ENCODE data around the gene DIPK1C.

DIPK1C gene

DNA sequence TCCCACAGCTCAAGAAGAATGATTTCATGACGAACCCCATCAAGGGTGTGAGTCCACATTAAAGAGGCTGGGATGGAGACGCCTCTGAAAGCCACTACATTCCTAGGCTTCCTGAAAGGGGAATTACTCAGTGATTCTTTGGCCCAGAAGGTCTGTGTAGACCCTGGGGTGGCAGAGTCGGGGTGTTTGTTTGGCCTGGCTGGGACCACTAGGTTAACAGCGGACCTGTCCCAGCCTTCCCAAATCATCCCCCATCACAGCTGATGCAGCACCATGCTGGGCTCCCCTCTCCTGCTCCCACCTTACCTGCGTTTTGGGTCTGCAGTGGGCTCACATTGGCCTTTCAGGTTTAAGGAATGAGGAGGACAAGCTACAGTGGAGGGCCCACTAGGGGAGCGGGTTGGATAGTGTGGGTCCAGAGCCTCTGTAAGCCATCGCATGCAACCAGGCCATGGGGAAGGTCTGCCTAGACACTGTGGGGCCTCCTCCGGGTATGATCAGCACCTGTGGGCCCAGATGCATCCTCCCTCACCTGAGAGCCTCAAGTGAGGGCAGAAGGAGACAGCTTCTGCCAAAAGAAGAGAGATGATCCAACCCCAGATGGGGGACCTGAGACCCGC, 16.2 kb downstream of the DIPK1C start:
- no peaks in the 10 kb centered on the region for H3K9me3 ChIP-seq (ENCODE audit: control insufficient read depth in 2 of 2, low read length in 2 of 2)
- H3K27me3 ChIP-seq (ENCODE audit: control insufficient read depth in 2 of 2, insufficient read depth in 2 of 2, low read length in 2 of 2), result no peaks in the 10 kb centered on the region
- no peak overlapping the region for H3K27ac ChIP-seq (ENCODE audit: low read depth in 2 of 2, low read length in 2 of 2)
- no peaks in the 10 kb centered on the region for H3K4me1 ChIP-seq (ENCODE audit: control insufficient read depth in 2 of 2, insufficient read depth in 2 of 2, low read length in 2 of 2)
- no peak overlapping the region for H3K9ac ChIP-seq (ENCODE audit: low read depth in 1 of 2, low read length in 2 of 2)
- no peaks in the 10 kb centered on the region for H3K36me3 ChIP-seq (ENCODE audit: control insufficient read depth in 2 of 2, insufficient read depth in 2 of 2, low read length in 2 of 2)
- no peak overlapping the region for H3K4me3 ChIP-seq (ENCODE audit: low read length in 2 of 2)

DNA sequence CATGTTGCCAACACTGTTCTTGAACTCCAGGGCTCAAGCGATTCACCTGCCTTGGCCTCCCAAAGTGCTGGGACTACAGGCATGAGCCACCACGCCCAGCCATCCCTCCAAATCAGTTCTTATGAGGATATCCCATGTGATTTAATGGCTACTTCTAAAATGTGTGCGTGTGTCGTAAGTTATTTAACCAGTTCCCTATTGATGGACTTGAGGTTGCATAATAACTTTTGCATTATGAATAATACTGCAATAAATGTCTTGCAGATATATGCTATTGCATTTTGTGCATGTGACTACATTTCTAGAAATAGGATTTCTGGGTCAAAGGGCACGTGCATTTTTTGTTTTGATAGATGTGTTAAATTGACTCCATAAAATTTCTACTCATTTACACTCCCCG, 19.0 kb downstream of the DIPK1C start:
- Histone ChIP-seq H3K27ac (ENCODE audit: low read depth in 2 of 2, low read length in 2 of 2) (no peak overlapping the region), H3K36me3 (ENCODE audit: control insufficient read depth in 2 of 2, insufficient read depth in 2 of 2, low read length in 2 of 2) (no peaks in the 10 kb centered on the region), H3K9ac (ENCODE audit: low read depth in 1 of 2, low read length in 2 of 2) (no peak overlapping the region), H3K9me3 (ENCODE audit: control insufficient read depth in 2 of 2, low read length in 2 of 2) (no peaks in the 10 kb centered on the region), H3K4me1 (ENCODE audit: control insufficient read depth in 2 of 2, insufficient read depth in 2 of 2, low read length in 2 of 2) (no peaks in the 10 kb centered on the region), H3K4me3 (ENCODE audit: low read length in 2 of 2) (no peak overlapping the region), H3K27me3 (ENCODE audit: control insufficient read depth in 2 of 2, insufficient read depth in 2 of 2, low read length in 2 of 2) (no peaks in the 10 kb centered on the region)

DNA sequence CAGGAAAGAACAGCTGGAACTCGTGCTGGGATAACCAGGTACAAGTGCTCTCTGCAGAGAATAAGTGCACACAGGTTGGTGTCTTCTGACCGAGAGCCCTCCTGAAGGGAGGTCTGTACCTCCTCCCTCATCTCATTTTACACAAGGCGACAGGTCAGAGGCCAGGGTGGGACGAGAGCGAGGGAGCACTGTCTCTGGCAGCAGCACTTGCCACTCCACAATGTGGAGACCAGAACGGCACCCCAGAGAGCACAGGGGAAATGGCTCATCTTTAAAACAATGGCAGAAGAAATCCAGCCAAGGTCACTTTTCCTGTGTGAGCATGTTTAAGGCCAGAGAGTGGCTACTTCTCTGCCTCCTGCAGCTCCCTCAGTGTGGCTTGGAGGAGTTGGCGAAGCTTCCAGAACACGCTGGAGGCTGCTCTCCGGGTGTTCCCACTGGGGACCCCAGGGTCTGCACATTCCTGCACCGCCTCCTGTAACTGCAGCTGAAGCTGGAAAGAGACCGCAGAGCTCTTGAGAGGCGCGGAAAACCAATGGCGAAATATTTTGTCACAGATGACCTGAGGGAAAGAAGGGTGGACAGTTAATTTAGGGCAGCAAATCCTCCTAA, 20.8 kb downstream of the DIPK1C start:
- Histone ChIP-seq H3K9me3 (ENCODE audit: control insufficient read depth in 2 of 2, low read length in 2 of 2) (no peaks in the 10 kb centered on the region), H3K27ac (ENCODE audit: low read depth in 2 of 2, low read length in 2 of 2) (no peak overlapping the region), H3K9ac (ENCODE audit: low read depth in 1 of 2, low read length in 2 of 2) (no peak overlapping the region), H3K4me1 (ENCODE audit: control insufficient read depth in 2 of 2, insufficient read depth in 2 of 2, low read length in 2 of 2) (no peaks in the 10 kb centered on the region), H3K4me3 (ENCODE audit: low read length in 2 of 2) (no peak overlapping the region), H3K36me3 (ENCODE audit: control insufficient read depth in 2 of 2, insufficient read depth in 2 of 2, low read length in 2 of 2) (no peaks in the 10 kb centered on the region), H3K27me3 (ENCODE audit: control insufficient read depth in 2 of 2, insufficient read depth in 2 of 2, low read length in 2 of 2) (no peaks in the 10 kb centered on the region)

DNA sequence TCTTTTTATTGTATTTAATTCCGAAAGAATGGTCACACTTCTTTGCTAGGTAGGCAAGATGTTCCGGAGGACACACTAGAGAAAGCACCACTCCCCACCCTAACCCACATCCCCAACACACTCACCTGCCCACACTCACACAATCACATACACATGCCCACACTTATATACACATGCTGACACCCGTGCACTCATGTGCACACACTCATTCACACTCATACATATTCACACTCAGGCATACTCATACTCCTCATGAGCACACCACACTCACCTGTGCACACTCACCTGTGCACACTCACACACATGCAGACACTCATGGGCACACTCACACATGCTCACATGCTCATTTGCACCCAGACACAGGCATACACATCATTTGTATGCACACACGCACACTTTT, 21.4 kb downstream of the DIPK1C start:
- H3K4me3 ChIP-seq (ENCODE audit: low read length in 2 of 2), result no peak overlapping the region
- no peak overlapping the region for H3K27ac ChIP-seq (ENCODE audit: low read depth in 2 of 2, low read length in 2 of 2)
- H3K9me3 ChIP-seq (ENCODE audit: control insufficient read depth in 2 of 2, low read length in 2 of 2), result no peaks in the 10 kb centered on the region

DNA sequence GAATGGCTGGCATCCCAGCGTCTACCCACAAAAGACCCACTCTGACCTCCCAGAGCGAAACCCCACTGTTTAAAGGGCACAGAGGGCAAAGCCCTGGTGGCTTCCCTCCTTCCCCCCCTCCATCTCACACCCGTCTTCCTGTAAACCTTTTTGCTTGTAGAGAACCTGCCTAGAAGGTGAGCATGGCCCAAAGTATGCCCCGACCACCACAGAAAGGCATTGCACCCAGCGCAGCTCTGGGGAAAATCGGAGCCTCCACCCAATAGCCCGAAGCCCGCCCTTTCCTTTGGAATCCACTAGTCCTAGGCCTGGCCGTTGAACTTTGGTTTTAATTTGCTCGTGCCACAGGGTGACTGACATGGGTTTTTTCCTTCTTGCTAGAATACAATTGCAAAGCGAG, 22.6 kb downstream of the DIPK1C start:
- Histone ChIP-seq H3K27me3 (ENCODE audit: control insufficient read depth in 2 of 2, insufficient read depth in 2 of 2, low read length in 2 of 2) (peaks cover 0 to 3% of the 10 kb centered on the region in 2 donors), H3K36me3 (ENCODE audit: control insufficient read depth in 2 of 2, insufficient read depth in 2 of 2, low read length in 2 of 2) (no peaks in the 10 kb centered on the region), H3K9me3 (ENCODE audit: control insufficient read depth in 2 of 2, low read length in 2 of 2) (no peaks in the 10 kb centered on the region), H3K27ac (ENCODE audit: low read depth in 2 of 2, low read length in 2 of 2) (no peak overlapping the region), H3K4me1 (ENCODE audit: control insufficient read depth in 2 of 2, insufficient read depth in 2 of 2, low read length in 2 of 2) (no peaks in the 10 kb centered on the region), H3K4me3 (ENCODE audit: low read length in 2 of 2) (no peak overlapping the region), H3K9ac (ENCODE audit: low read depth in 1 of 2, low read length in 2 of 2) (no peak overlapping the region)

More for the DNA sequence above, 21.4 kb downstream of the DIPK1C start:
- H3K27me3 ChIP-seq (ENCODE audit: control insufficient read depth in 2 of 2, insufficient read depth in 2 of 2, low read length in 2 of 2), result no peaks in the 10 kb centered on the region
- H3K36me3 ChIP-seq (ENCODE audit: control insufficient read depth in 2 of 2, insufficient read depth in 2 of 2, low read length in 2 of 2), result no peaks in the 10 kb centered on the region
- H3K9ac ChIP-seq (ENCODE audit: low read depth in 1 of 2, low read length in 2 of 2), result no peak overlapping the region
- H3K4me1 ChIP-seq (ENCODE audit: control insufficient read depth in 2 of 2, insufficient read depth in 2 of 2, low read length in 2 of 2), result no peaks in the 10 kb centered on the region

DNA sequence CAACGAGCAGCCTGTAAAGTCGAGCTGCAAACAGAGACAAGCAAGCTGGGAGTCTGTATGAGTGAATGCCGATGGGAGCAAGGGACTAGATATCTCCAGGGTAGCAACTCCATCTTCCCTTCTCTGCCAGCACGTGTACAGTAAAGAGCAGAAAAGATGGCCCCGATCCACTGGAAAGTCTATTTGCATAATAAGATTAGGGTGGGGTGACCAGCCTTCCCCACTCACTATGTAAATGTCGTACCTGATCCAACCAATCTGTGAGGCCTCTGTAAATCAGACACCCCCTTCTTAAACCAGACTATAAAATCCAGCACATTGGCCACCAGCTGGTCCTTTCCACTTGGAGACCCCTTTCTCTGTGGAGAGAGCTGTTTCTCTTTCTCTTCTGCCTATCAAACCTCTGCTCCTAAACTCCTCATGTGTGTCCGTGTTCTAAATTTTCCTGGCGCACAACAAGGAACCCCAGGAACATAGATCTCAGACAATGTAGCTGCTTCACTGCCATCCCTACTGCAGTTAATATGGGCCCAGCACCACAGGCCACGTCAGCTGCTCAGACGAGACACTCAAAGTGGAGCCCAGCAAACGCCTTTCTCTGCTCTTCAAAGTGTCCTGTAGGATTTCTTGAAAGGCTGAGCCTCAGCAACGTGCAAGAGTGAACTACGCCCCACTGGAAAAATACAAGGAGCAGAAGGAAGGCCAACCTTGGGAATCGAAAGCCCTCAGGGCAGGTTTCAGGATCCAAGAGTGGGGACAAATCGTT, 26.1 kb downstream of the DIPK1C start:
- no peak overlapping the region for H3K4me3 ChIP-seq (ENCODE audit: low read length in 2 of 2)
- H3K9me3 ChIP-seq (ENCODE audit: control insufficient read depth in 2 of 2, low read length in 2 of 2), result no peaks in the 10 kb centered on the region
- peaks cover 0 to 3% of the 10 kb centered on the region in 2 donors for H3K27me3 ChIP-seq (ENCODE audit: control insufficient read depth in 2 of 2, insufficient read depth in 2 of 2, low read length in 2 of 2)
- no peaks in the 10 kb centered on the region for H3K4me1 ChIP-seq (ENCODE audit: control insufficient read depth in 2 of 2, insufficient read depth in 2 of 2, low read length in 2 of 2)
- no peak overlapping the region for H3K27ac ChIP-seq (ENCODE audit: low read depth in 2 of 2, low read length in 2 of 2)
- H3K9ac ChIP-seq (ENCODE audit: low read depth in 1 of 2, low read length in 2 of 2), result no peak overlapping the region
- no peaks in the 10 kb centered on the region for H3K36me3 ChIP-seq (ENCODE audit: control insufficient read depth in 2 of 2, insufficient read depth in 2 of 2, low read length in 2 of 2)

DNA sequence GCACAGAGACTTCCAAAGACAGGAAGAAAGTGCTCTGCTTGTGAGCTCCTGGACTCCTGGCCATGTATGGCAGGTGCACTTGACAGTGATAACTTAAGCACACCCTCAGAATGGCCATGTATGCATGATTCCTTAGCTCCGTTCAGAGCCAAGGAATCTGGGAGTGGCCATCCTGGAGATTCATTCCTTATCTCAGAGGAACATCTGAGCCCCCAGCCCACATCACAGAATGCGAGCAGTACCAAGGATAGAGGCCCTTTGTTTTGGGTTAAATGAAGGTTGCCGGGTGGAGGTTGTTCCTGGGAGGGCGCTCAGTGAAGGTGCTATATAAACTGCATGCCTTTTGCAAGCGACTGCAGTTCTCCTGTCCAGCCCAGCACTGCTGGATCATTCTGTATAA, 26.9 kb downstream of the DIPK1C start:
- Histone ChIP-seq H3K9ac (ENCODE audit: low read depth in 1 of 2, low read length in 2 of 2) (no peak overlapping the region), H3K4me3 (ENCODE audit: low read length in 2 of 2) (no peak overlapping the region), H3K9me3 (ENCODE audit: control insufficient read depth in 2 of 2, low read length in 2 of 2) (no peaks in the 10 kb centered on the region), H3K36me3 (ENCODE audit: control insufficient read depth in 2 of 2, insufficient read depth in 2 of 2, low read length in 2 of 2) (no peaks in the 10 kb centered on the region), H3K4me1 (ENCODE audit: control insufficient read depth in 2 of 2, insufficient read depth in 2 of 2, low read length in 2 of 2) (no peaks in the 10 kb centered on the region), H3K27ac (ENCODE audit: low read depth in 2 of 2, low read length in 2 of 2) (no peak overlapping the region), H3K27me3 (ENCODE audit: control insufficient read depth in 2 of 2, insufficient read depth in 2 of 2, low read length in 2 of 2) (peaks cover 0 to 3% of the 10 kb centered on the region in 2 donors)

DNA sequence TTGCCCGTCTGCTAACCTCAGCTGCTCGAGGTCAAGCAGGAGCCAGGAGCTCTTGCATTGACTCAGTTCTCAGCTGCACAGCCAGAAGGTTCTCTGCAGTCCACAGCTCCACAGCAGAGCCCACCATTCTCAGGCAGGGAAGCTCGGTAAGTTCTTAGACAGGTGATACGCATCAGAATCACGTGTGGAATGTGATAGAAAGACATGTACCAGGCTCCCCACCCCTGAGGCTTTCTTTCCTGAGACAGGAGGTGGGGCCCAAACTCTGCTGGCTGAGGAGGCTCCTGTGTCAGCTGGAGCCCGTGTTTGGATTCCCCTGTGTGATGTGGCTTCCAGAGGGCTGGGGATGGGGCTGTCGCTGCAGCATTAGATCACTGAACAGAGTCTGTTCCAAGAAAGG, 28.0 kb downstream of the DIPK1C start:
- H3K9ac ChIP-seq (ENCODE audit: low read depth in 1 of 2, low read length in 2 of 2), result no peak overlapping the region
- H3K4me3 ChIP-seq (ENCODE audit: low read length in 2 of 2), result no peak overlapping the region
- peaks cover 0 to 3% of the 10 kb centered on the region in 2 donors for H3K27me3 ChIP-seq (ENCODE audit: control insufficient read depth in 2 of 2, insufficient read depth in 2 of 2, low read length in 2 of 2)
- no peaks in the 10 kb centered on the region for H3K9me3 ChIP-seq (ENCODE audit: control insufficient read depth in 2 of 2, low read length in 2 of 2)
- no peak overlapping the region for H3K27ac ChIP-seq (ENCODE audit: low read depth in 2 of 2, low read length in 2 of 2)
- no peaks in the 10 kb centered on the region for H3K36me3 ChIP-seq (ENCODE audit: control insufficient read depth in 2 of 2, insufficient read depth in 2 of 2, low read length in 2 of 2)
- no peaks in the 10 kb centered on the region for H3K4me1 ChIP-seq (ENCODE audit: control insufficient read depth in 2 of 2, insufficient read depth in 2 of 2, low read length in 2 of 2)

DNA sequence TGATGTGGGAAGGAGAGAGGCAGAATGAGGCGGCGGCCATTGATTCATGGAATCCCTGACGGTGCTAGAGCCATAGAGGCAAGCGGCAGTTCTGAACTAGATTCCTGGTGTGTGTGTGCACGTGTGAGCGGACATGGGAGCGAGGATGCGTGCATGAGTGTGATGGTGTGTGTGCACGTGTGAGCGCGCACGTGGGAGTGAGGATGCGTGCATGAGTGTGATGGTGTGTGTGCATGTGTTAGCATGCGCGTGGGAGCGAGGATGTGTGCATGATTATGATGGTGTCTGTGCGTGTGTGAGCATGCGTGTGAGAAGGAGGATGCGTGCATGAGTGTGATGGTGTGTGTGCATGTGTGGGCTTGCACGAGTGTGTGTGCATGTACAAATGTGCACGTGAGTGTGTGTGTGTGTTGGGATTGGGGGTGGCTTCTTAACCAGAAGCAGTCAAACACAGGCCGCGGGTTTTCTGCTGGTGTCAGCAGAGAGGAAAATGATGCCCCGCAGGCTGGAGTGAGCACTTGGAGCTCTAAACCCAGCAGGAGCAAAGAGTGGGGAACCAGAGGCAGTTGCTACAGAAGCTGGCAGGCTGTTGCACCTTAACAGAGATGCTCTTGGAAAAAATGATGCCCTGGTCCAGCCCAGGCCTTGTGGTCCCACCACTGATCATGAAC, 29.5 kb downstream of the DIPK1C start:
- Histone ChIP-seq H3K9ac (ENCODE audit: low read depth in 1 of 2, low read length in 2 of 2) (no peak overlapping the region), H3K27me3 (ENCODE audit: control insufficient read depth in 2 of 2, insufficient read depth in 2 of 2, low read length in 2 of 2) (peaks cover 0 to 3% of the 10 kb centered on the region in 2 donors), H3K9me3 (ENCODE audit: control insufficient read depth in 2 of 2, low read length in 2 of 2) (no peaks in the 10 kb centered on the region), H3K36me3 (ENCODE audit: control insufficient read depth in 2 of 2, insufficient read depth in 2 of 2, low read length in 2 of 2) (no peaks in the 10 kb centered on the region), H3K27ac (ENCODE audit: low read depth in 2 of 2, low read length in 2 of 2) (no peak overlapping the region), H3K4me1 (ENCODE audit: control insufficient read depth in 2 of 2, insufficient read depth in 2 of 2, low read length in 2 of 2) (no peaks in the 10 kb centered on the region), H3K4me3 (ENCODE audit: low read length in 2 of 2) (no peak overlapping the region)

DNA sequence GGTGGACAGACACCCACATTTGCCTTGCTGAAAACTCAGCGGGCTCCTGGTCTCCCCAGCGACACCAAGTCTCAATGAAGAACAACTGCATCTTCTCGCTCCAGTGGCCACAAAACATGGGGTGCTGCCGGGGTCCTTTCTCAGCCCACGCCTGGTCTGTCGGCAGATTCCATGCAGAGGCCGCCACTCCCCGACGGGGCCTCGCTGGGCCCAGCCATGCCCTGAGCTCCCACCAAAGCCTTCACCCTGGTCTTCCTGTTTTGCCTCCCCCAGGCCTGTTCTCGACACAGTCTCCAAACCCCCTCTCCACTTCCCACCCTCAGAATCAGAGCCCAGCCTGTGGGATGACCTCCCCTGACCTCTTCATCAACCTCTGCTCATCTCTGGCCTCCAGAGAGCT, 31.2 kb downstream of the DIPK1C start:
- no peak overlapping the region for H3K27ac ChIP-seq (ENCODE audit: low read depth in 2 of 2, low read length in 2 of 2)
- peaks cover 0 to 3% of the 10 kb centered on the region in 2 donors for H3K27me3 ChIP-seq (ENCODE audit: control insufficient read depth in 2 of 2, insufficient read depth in 2 of 2, low read length in 2 of 2)
- H3K4me1 ChIP-seq (ENCODE audit: control insufficient read depth in 2 of 2, insufficient read depth in 2 of 2, low read length in 2 of 2), result peaks cover 0 to 1% of the 10 kb centered on the region in 2 donors
- H3K36me3 ChIP-seq (ENCODE audit: control insufficient read depth in 2 of 2, insufficient read depth in 2 of 2, low read length in 2 of 2), result no peaks in the 10 kb centered on the region
- H3K9ac ChIP-seq (ENCODE audit: low read depth in 1 of 2, low read length in 2 of 2), result no peak overlapping the region
- no peak overlapping the region for H3K4me3 ChIP-seq (ENCODE audit: low read length in 2 of 2)
- H3K9me3 ChIP-seq (ENCODE audit: control insufficient read depth in 2 of 2, low read length in 2 of 2), result no peaks in the 10 kb centered on the region
